Measurements from ENCODE around the gene SNAPC3.
"Not testable (repeated sequence)": the region's sequence is repeated elsewhere in the genome, so short reads cannot be mapped to it uniquely, and the experiment has no call there.

Gene SNAPC3

DNA sequence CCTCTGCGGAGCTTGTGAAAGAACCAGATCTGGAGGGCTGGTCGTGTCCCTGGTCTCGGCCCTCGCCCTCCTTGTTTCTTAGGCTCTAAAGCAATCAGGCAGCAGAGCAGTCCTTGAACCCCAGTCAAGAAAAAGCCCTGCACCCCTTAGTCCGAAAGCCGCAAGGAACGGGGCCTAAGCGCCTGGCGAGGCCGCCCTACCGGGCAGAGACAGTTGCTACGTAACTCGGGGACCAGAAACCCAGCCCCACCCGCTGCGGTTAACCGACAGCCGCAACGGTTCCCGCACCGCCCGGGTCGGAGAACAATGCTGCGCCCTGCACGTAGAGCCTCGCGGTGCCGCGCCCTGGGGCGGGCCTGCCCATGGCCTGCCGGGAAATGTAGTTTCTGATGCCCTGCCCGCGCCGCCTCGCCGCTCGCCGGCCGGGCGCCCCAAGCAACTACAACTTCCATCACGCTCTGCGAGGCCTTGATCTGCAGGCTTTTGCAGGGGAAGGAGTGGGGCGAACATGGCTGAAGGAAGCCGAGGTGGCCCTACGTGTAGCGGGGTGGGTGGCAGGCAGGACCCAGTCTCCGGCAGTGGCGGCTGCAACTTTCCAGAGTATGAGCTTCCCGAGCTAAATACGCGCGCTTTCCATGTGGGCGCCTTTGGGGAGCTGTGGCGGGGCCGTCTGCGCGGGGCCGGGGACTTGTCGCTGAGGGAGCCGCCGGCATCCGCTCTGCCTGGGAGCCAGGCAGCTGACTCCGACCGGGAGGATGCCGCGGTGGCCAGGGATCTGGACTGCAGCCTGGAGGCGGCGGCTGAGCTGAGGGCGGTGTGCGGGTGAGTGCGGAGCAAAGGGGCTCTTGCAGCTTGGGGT lies at the start of gene SNAPC3:
TSS of gene SNAPC3 (plus strand) at position 505 of the 859 bp plus-strand sequence. CDS start at position 509, 4 bp downstream.
- peak; percentile 94 to 97 for DNase-seq

DNA sequence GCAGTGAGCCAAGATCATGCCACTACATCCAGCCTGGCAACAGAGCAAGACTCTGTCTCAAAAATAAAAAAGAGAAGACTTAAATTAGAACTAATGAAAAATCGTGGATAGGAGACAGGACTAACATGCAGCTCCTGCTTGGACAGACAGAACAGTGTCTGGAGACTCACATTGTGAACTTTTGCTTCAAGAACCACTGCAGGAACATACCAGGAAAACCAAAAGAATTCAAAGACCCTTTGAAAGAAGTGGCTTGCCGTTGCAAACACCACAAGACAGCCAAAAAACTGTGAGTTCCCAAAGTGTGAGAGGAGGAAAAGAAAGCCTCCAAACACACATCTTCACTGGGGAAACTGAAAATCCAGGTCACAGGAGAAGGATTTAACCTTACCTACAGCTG lies 48.8 kb upstream of the SNAPC3 start:
- no peak for DNase-seq

- no peak for DNase-seq
These were observed 48.4 kb upstream of the SNAPC3 start for GRCh38 chr9:15374310-15374709.

- DNase-seq: no peak
These were observed 47.9 kb upstream of the SNAPC3 start for GRCh38 chr9:15374825-15375224.

DNA sequence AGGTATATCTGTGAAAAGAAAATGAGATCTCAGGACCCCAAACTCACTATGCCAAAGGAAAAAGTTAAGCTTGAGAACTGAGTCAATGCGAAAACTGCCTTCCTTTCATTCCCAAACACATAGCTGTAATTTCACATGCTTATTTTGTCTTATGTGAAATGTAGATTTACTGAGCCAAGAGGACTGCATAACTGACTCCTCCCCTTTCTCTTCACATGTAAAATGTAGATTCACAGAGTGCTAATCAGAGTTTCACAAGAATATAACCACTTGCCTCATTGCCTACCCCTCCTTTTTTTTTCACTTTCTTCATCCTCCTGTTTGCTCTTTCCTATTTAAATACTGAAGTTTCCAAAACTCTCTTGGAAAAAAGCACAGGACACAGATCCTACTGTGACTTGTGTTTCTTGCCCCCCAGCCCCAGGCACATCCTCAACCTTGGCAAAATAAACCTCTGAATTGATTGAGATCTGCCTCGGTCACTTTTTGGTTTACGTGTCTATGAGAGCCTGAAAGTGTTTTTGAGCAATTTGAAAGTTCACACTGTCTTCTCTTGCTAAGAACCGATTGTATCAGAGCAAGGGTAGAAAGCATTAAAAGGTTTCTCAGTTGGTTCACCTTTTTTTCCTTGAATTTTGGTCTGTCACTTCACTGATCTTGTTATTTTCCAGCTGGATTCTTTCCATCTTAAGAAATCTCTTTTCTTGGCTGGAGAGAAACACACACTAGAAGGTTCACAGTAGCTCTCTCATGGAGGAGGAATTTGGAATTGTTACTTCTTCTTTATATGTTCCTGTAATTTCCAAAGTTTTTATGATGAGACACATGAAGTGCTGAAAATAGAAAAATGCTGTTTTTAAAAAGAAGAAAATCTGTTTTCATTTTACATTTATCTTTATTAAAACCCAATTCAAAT lies 44.8 kb upstream of the SNAPC3 start:
- DNase-seq: no peak

- not testable (repeated sequence) for DNase-seq
These were observed 43.4 kb upstream of the SNAPC3 start for GRCh38 chr9:15379317-15379716.

GRCh38 chr9:15379888-15380287 lies 42.8 kb upstream of the SNAPC3 start:
- not testable (repeated sequence) for DNase-seq

GRCh38 chr9:15381491-15381890 lies 41.2 kb upstream of the SNAPC3 start:
- DNase-seq: no peak

- DNase-seq: no peak
These were observed 36.2 kb upstream of the SNAPC3 start for GRCh38 chr9:15386465-15386864.

- DNase-seq: no peak
These were observed 33.5 kb upstream of the SNAPC3 start for GRCh38 chr9:15389173-15389572.

GRCh38 chr9:15389631-15390030 lies 33.0 kb upstream of the SNAPC3 start:
- no peak for DNase-seq

DNA sequence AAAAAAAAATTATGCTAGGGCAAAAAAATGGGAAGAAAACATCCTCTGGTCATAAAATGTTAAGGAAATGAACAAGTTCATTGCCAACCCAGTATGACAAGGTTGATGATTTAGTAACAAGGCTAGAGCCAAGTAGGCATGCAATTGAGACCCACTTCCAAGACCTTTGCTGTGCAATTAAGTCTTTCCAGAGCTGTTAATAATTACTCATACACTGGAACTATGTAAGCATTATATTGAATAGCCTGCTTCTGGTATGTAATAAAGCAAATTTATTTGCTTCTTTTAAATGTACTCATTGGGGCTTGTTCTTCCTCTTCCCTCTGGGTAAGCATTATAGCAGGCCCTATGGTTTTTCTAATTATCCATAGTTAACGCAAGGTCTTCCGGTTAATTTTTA lies 32.5 kb upstream of the SNAPC3 start:
- no peak for DNase-seq

GRCh38 chr9:15392363-15392762 lies 30.3 kb upstream of the SNAPC3 start:
- DNase-seq: no peak

- DNase-seq: no peak
These were observed 22.3 kb upstream of the SNAPC3 start for GRCh38 chr9:15400281-15400941.

DNA sequence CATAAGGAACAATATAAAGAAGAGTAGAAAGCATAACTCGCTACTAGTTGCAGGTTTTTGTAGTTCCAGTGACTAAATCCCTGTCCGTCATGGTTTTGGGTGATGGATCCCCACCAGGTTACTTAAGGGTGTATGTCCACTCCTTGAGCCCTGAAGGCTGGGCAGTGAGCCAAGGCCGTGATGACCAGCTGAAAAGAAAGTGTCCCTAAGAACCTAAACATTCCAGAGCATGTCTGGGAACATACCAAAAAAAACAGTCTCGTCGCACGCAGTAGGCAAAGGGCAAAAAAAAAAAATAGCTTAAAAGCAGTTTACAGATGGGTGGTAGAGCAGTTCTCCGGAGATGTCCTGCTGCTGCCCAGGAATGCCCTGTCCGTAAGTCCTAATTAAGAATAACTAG lies 21.4 kb upstream of the SNAPC3 start:
- DNase-seq: no peak

DNA sequence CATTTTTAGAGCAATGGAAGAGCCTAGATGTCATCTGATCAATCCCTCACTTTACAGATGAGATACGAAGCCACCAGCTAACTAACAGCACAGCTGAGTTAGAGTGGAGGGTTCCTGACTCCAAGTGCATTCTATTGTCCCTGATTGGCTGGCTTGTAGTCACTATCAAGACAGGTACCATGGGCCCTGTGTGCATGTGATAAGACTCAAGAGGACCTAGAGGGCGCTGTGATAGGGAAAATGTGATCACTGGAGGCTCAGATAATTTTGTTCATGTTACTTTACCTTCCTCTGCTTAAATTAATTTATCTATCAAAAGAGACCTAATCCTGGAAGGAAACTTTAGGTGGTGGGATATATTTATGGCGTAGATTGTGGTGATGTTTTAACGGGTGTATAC lies 19.5 kb upstream of the SNAPC3 start:
- no peak for DNase-seq

DNA sequence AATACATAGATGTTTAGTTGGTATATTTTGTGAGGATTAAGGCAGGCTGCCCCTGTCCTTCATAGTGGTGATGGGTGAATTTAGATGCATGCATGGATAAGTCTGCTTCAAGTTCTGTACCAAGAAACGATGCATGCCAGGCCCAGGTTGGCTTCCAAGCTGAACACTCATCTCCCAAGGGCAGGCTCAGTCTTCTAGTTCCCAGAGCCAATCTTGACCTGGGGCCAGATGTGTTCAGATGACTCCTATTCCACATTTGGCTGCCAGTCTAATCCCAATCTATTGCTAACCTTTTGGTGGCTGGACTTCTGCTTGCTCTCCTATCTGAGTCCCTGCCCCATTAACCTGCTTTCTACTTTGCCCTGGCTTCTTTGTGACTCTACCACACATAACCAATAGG lies 18.5 kb upstream of the SNAPC3 start:
- no peak for DNase-seq

- peak in 1 of 2 experiments; percentile 18 for DNase-seq
These were observed 5.8 kb upstream of the SNAPC3 start for GRCh38 chr9:15416880-15417279.

- DNase-seq: no peak
These were observed 5.0 kb upstream of the SNAPC3 start for GRCh38 chr9:15417626-15418025.

DNA sequence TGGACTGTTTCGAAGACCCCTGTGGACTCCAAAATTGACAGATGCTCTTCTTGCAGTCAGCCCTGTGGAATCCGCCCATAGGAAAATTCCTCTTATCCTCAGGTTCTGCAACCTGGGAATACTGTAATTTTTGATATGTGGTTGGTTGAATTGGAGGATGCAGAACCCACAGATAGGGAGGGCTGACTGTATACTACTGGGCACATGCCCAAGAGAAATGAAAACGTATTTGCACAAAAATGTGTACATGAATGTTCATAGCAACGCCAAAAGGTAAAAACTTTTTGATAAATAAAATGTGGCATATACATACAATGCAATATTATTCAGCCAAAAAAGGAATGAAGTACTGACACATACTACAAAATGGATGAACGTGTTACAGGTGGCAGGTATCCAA lies 1.9 kb upstream of the SNAPC3 start:
- DNase-seq: no peak

- DNase-seq: no peak
These were observed 1.1 kb upstream of the SNAPC3 start for GRCh38 chr9:15421532-15421931.

- DNase-seq: no peak
These were observed 695 bp upstream of the SNAPC3 start for GRCh38 chr9:15421990-15422371.
